Natural killer cell (primary cell): ENCODE measurements around the gene MACO1. TPM values are rescaled to one million over a fixed set of nuclear protein-coding genes. Genes with fewer than 3 reads are reported as not detected.

Source experiments
- ATAC-seq, 3 donors: fragments of 150-1000 bp in 2 of 3; fragments of 200-7000 bp in 1 of 3; cut with Tn5 transposase; 1 replicate in 1 of 3; 2 replicates in 2 of 3; pipeline ENCODE4 v1.10.0; 2021; ENCODE audit warnings: mild to moderate bottlenecking in 2 of 3, moderate library complexity in 2 of 3
- DNase-seq, 2 donors: peaks; one replicate each; pipeline versions ENCODE4 v3.0.0 to v3.0.0-alpha.2; 2013 to 2021; ENCODE audit warnings: mixed read lengths in 1 of 2
- H3K27ac ChIP-seq: one replicate; pipeline ENCODE4 v1.5.1; 2013; ENCODE audit warnings: mild to moderate bottlenecking, low read length
- H3K27me3 ChIP-seq: one replicate; pipeline ENCODE4 v1.6.1; 2013; ENCODE audit warnings: low read length; ENCODE audit not compliant: control insufficient read depth, insufficient read depth
- H3K36me3 ChIP-seq: one replicate; pipeline ENCODE4 v1.6.1; 2013; ENCODE audit warnings: low read length; ENCODE audit not compliant: control insufficient read depth, insufficient read depth
- H3K4me1 ChIP-seq: one replicate; pipeline ENCODE4 v1.6.1; 2013; ENCODE audit warnings: low read length; ENCODE audit not compliant: control insufficient read depth, insufficient read depth
- H3K4me3 ChIP-seq: one replicate; pipeline ENCODE4 v1.5.1; 2013; ENCODE audit warnings: low read length
- H3K9me3 ChIP-seq: one replicate; pipeline ENCODE4 v1.6.1; 2013; ENCODE audit warnings: low read length; ENCODE audit not compliant: control insufficient read depth, insufficient read depth
- H3K27ac Mint-ChIP-seq, 2 donors: one replicate each; pipeline ENCODE4 v1.8.0; 2022; ENCODE audit warnings: mild to moderate bottlenecking in 2 of 2, mixed read lengths in 2 of 2, moderate library complexity in 1 of 2
- H3K27me3 Mint-ChIP-seq, 2 donors: one replicate each; pipeline ENCODE4 v1.8.0; 2022; ENCODE audit warnings: low read depth in 2 of 2, mixed read lengths in 2 of 2
- H3K36me3 Mint-ChIP-seq: one replicate; pipeline ENCODE4 v1.8.0; 2022; ENCODE audit warnings: mixed read lengths
- H3K4me1 Mint-ChIP-seq, 2 donors: one replicate each; pipeline ENCODE4 v1.8.0; 2022; ENCODE audit warnings: mixed read lengths in 2 of 2
- H3K4me3 Mint-ChIP-seq: one replicate; pipeline ENCODE4 v1.8.0; 2022; ENCODE audit warnings: mild to moderate bottlenecking, moderate library complexity, mixed read lengths
- H3K9me3 Mint-ChIP-seq, 2 donors: one replicate each; pipeline ENCODE4 v1.8.0; 2022; ENCODE audit warnings: mixed read lengths in 2 of 2
- CTCF ChIP-seq: fragments of 200-600 bp; IDR thresholded peaks from one replicate; pipeline ENCODE4 v1.8.0; 2022; ENCODE audit warnings: antibody characterized with exemption
- WGBS: methylation state at CpG from one replicate; pipeline ENCODE4 v1.1.7; 2013; ENCODE audit warnings: missing lambda C conversion rate; ENCODE audit not compliant: insufficient coverage; 5-methylcytosine and 5-hydroxymethylcytosine counted together
- intact Hi-C: fragments of 100-400 bp; cut with micrococcal nuclease; formaldehyde crosslinking; loops from one replicate; pipeline ENCODE4 v1.14.2; 2022
- total RNA-seq, 4 donors: library from RNA; stranded (reverse); fragments of 120-200 nt in 1 of 4; gene quantifications; one replicate each; pipeline versions ENCODE4 v1.2.3 to v1.2.4, GENCODE V29; 2013 to 2022

MACO1 gene
- total RNA-seq, 3 donors from 2014 or later (not counting 1 experiment from before 2014, with no cell fraction given): 15.9 to 19.6 (median 16.9) TPM

- no peak overlapping the region for H3K4me3 Mint-ChIP-seq
- H3K27ac Mint-ChIP-seq: no peak overlapping the region
- WGBS: 85% methylated on average over 3 of the region's 3 CpGs
These were observed 105.4 kb downstream of the MACO1 start for GRCh38 chr1:25536124-25536523.

DNA sequence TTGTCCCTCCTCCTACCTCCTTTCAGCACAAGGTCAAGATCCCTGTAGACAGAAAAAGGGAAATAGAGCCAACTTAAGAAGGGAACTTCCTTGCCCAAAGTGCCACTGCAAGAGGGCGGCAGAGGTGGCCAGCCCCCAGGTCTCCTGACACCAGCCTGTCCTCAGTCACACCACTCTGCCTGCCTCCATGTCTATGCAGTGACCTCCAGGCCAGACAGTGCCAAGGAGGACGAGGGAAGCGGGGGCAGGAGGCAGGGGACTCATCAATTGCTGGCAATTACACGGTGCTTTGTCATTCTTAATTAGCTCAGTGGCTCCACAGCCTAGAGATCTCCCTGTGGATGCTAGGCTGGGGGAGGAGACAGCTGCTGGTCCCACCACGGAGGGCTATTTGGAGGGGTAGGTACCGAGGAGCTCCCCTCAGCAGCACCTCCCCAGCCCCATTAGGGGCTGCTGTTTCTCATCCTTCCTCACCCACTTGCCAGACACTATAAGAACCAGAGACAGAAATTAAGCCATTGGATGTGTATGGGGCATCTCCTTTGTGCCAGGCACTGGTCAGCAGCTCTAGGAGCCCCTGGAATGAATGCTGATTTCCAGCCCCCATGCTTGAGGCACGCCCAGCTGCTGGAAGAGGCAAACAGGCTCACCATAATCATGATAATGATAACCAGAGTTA, 106.6 kb downstream of the MACO1 start:
- no peak for ATAC-seq
- H3K27me3 ChIP-seq: no peaks in the 10 kb centered on the region
- H3K4me1 ChIP-seq: no peaks in the 10 kb centered on the region
- H3K36me3 Mint-ChIP-seq: no peaks in the 10 kb centered on the region
- TF ChIP-seq CTCF: no peak
- intact Hi-C loops: no loop called here
- no peak for DNase-seq
- H3K4me1 Mint-ChIP-seq: no peaks in the 10 kb centered on the region
- no peaks in the 10 kb centered on the region for H3K36me3 ChIP-seq
- H3K27me3 Mint-ChIP-seq: no peaks in the 10 kb centered on the region
- H3K9me3 Mint-ChIP-seq: no peaks in the 10 kb centered on the region
- no peak overlapping the region for H3K4me3 Mint-ChIP-seq
- H3K4me3 ChIP-seq: no peak overlapping the region
- no peak overlapping the region for H3K27ac Mint-ChIP-seq
- H3K9me3 ChIP-seq: no peaks in the 10 kb centered on the region
- WGBS: 82% methylated on average over 6 of the region's 7 CpGs
- H3K27ac ChIP-seq: no peak overlapping the region

More at GRCh38 chr1:25536124-25536523, 105.4 kb downstream of the MACO1 start:
- no peak for TF ChIP-seq CTCF
- intact Hi-C loops: no loop called here
- no peaks in the 10 kb centered on the region for H3K9me3 ChIP-seq
- Mint-ChIP-seq H3K9me3 (no peaks in the 10 kb centered on the region), H3K27me3 (no peaks in the 10 kb centered on the region), H3K4me1 (no peaks in the 10 kb centered on the region), H3K36me3 (no peaks in the 10 kb centered on the region)
- H3K27ac ChIP-seq: no peak overlapping the region
- ATAC-seq: no peak
- no peak for DNase-seq
- no peaks in the 10 kb centered on the region for H3K27me3 ChIP-seq
- no peaks in the 10 kb centered on the region for H3K4me1 ChIP-seq
- no peaks in the 10 kb centered on the region for H3K36me3 ChIP-seq
- H3K4me3 ChIP-seq: no peak overlapping the region

DNA sequence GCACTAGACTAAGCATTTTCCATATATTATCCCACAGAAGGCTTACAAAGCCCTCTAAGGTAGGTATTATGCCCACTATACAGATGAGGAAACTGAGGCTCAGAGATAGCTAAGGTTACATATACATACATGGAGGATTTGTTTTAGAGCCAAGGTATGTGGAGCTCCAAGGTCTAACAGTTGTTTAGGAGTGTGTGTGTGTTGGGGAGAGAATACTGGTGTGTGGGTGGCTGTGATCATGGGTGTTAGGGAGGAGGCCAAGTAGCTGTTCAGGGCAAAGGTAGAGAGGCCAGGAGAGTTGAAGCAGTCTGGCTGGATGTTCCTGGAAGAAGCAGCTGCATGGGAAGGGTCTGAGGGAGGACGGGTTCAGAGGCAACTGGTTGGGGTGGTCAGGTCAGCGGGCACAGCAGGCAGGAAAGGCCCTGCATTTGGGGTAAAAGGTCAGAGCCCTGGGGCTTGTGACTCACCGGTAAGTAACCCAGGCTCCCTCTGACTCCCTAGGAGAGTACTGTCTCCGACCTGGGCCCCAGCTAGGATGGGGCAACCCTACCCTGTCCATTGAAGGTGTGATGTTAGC, 107.6 kb downstream of the MACO1 start:
- Mint-ChIP-seq H3K4me3 (no peak overlapping the region), H3K27me3 (no peaks in the 10 kb centered on the region), H3K36me3 (no peaks in the 10 kb centered on the region), H3K9me3 (no peaks in the 10 kb centered on the region), H3K4me1 (no peaks in the 10 kb centered on the region), H3K27ac (no peak overlapping the region)
- intact Hi-C loops: no loop called here
- WGBS: 87% methylated on average over 4 of the region's 4 CpGs
- no peak for ATAC-seq
- Histone ChIP-seq H3K4me1 (peaks cover 3% of the 10 kb centered on the region), H3K27me3 (no peaks in the 10 kb centered on the region), H3K27ac (no peak overlapping the region), H3K4me3 (no peak overlapping the region), H3K36me3 (no peaks in the 10 kb centered on the region), H3K9me3 (no peaks in the 10 kb centered on the region)
- TF ChIP-seq CTCF: no peak
- no peak for DNase-seq
